IMR-90 (cell line): ENCODE measurements around the gene SUB1. TPM values are rescaled to one million over a fixed set of nuclear protein-coding genes. Genes with fewer than 3 reads are reported as not detected.

Experiments used
- ATAC-seq: fragments of 200-7000 bp; cut with Tn5 transposase; 2 replicates; pipeline ENCODE4 v1.9.1; 2020; ENCODE audit warnings: low read depth, mild to moderate bottlenecking, moderate library complexity
- BruUV-seq: library from RNA; stranded (reverse); fragments of 400-500 nt; replicated peaks from 2 replicates; lab custom pipeline; 2021; lab: Mats Ljungman, UMichigan
- CTCF ChIA-PET: fragments of 300-600 bp; formaldehyde crosslinking; extraction: SDS; loops from one replicate; lab custom pipeline; 2021; ENCODE audit warnings: antibody characterized with exemption; lab: Yijun Ruan, JAX
- POLR2A ChIA-PET: fragments of 300-600 bp; sonication (Branson Sonifier 250); formaldehyde crosslinking; loops from one replicate; lab custom pipeline; 2022; ENCODE audit warnings: antibody characterized with exemption; ENCODE audit not compliant: unreplicated experiment; lab: Charles Lee
- DNase-seq: peaks from one replicate; pipeline ENCODE4 v3.0.0; 2013
- H2AFZ ChIP-seq: replicated peaks from 2 replicates; pipeline ENCODE3; 2013; ENCODE audit warnings: low read length, mild to moderate bottlenecking; ENCODE audit not compliant: poor library complexity
- H2AK5ac ChIP-seq: 2 replicates; pipeline ENCODE4 v1.6.1; 2013; ENCODE audit warnings: low read depth, low read length, inconsistent platforms
- H2AK9ac ChIP-seq: replicated peaks from 2 replicates; pipeline ENCODE3; 2013; ENCODE audit warnings: mild to moderate bottlenecking, low read depth, low read length, moderate library complexity; ENCODE audit not compliant: poor library complexity
- H2BK120ac ChIP-seq: 2 replicates; pipeline ENCODE4 v1.6.1; 2013; ENCODE audit warnings: low read depth, low read length, inconsistent platforms
- H2BK15ac ChIP-seq: 3 replicates; pipeline ENCODE4 v1.6.1; 2013; ENCODE audit warnings: low read depth, low read length, inconsistent platforms
- H2BK20ac ChIP-seq: 2 replicates; pipeline ENCODE4 v1.6.1; 2013; ENCODE audit warnings: low read depth, mild to moderate bottlenecking, inconsistent platforms, low read length, moderate library complexity
- H2BK5ac ChIP-seq: 2 replicates; pipeline ENCODE4 v1.6.1; 2013; ENCODE audit warnings: mild to moderate bottlenecking, low read depth, low read length, inconsistent platforms; ENCODE audit not compliant: poor library complexity, severe bottlenecking
- H3K14ac ChIP-seq: replicated peaks from 2 replicates; pipeline ENCODE4 v1.6.1; 2013; ENCODE audit warnings: low read depth, low read length, inconsistent platforms
- H3K18ac ChIP-seq: 2 replicates; pipeline ENCODE4 v1.6.1; 2013; ENCODE audit warnings: low read depth, low read length, control low read depth
- H3K23ac ChIP-seq: 2 replicates; pipeline ENCODE4 v1.6.1; 2013; ENCODE audit warnings: low read depth, low read length, inconsistent platforms
- H3K27ac ChIP-seq: 2 replicates; pipeline ENCODE4 v1.5.1; 2013; ENCODE audit warnings: mild to moderate bottlenecking, control low read depth, low read length; ENCODE audit not compliant: insufficient read depth
- H3K27me3 ChIP-seq: 2 replicates; pipeline ENCODE4 v1.6.1; 2013; ENCODE audit warnings: low read length; ENCODE audit not compliant: control insufficient read depth, insufficient read depth
- H3K36me3 ChIP-seq: 2 replicates; pipeline ENCODE4 v1.6.1; 2013; ENCODE audit warnings: low read length, mixed read lengths; ENCODE audit not compliant: control insufficient read depth, insufficient read depth
- H3K4ac ChIP-seq: 2 replicates; pipeline ENCODE4 v1.6.1; 2013; ENCODE audit warnings: low read depth, low read length, inconsistent platforms
- H3K4me1 ChIP-seq: 2 replicates; pipeline ENCODE4 v1.6.1; 2013; ENCODE audit warnings: low read length, mixed read lengths; ENCODE audit not compliant: control insufficient read depth, insufficient read depth
- H3K4me2 ChIP-seq: 2 replicates; pipeline ENCODE4 v1.6.1; 2013; ENCODE audit warnings: low read depth, mild to moderate bottlenecking, control low read depth, low read length, moderate library complexity
- H3K4me3 ChIP-seq: 2 replicates; pipeline ENCODE4 v1.5.1; 2013; ENCODE audit warnings: low read depth, mild to moderate bottlenecking, control low read depth, low read length, moderate library complexity; ENCODE audit not compliant: insufficient read depth
- H3K56ac ChIP-seq: 2 replicates; pipeline ENCODE4 v1.6.1; 2013; ENCODE audit warnings: low read length, inconsistent platforms; ENCODE audit not compliant: insufficient read depth; ENCODE audit errors: extremely low read depth
- H3K79me1 ChIP-seq, 2 experiments: 2 replicates each; pipeline ENCODE4 v1.6.1; 2013; ENCODE audit warnings: low read length in 2 of 2, inconsistent platforms in 1 of 2, low read depth in 1 of 2
- H3K9ac ChIP-seq: 2 replicates; pipeline ENCODE4 v1.6.1; 2013; ENCODE audit warnings: low read depth, low read length, control low read depth
- H3K9me1 ChIP-seq: 2 replicates; pipeline ENCODE4 v1.6.1; 2013; ENCODE audit warnings: low read length, inconsistent platforms; ENCODE audit not compliant: insufficient read depth
- H3K9me3 ChIP-seq: 2 replicates; pipeline ENCODE4 v1.6.1; 2013; ENCODE audit warnings: low read length; ENCODE audit not compliant: control insufficient read depth, insufficient read depth
- H4K20me1 ChIP-seq: 2 replicates; pipeline ENCODE4 v1.6.1; 2013; ENCODE audit warnings: low read length, inconsistent platforms; ENCODE audit not compliant: insufficient read depth
- H4K5ac ChIP-seq: 2 replicates; pipeline ENCODE4 v1.6.1; 2013; ENCODE audit warnings: mild to moderate bottlenecking, low read depth, low read length, control low read depth
- H4K8ac ChIP-seq, 2 experiments: 2 replicates each; pipeline ENCODE4 v1.6.1; 2013; ENCODE audit warnings: low read depth in 2 of 2, low read length in 2 of 2, control low read depth in 1 of 2, inconsistent platforms in 1 of 2
- H4K91ac ChIP-seq: 2 replicates; pipeline ENCODE4 v1.6.1; 2013; ENCODE audit warnings: low read depth, low read length, inconsistent platforms; ENCODE audit not compliant: insufficient read depth
- BHLHE40 ChIP-seq: fragments of 150-350 bp; IDR thresholded peaks from 2 replicates; pipeline ENCODE4 v1.6.1; 2016; ENCODE audit warnings: mild to moderate bottlenecking, low read depth, low read length
- CEBPB ChIP-seq: IDR thresholded peaks from 2 replicates; pipeline ENCODE4 v1.6.1; 2012; ENCODE audit warnings: low read depth, low read length, improper control_type of control experiment
- CHD1 ChIP-seq: IDR thresholded peaks from 2 replicates; pipeline ENCODE4 v1.6.1; 2012; ENCODE audit warnings: low read depth, low read length, improper control_type of control experiment
- ELK1 ChIP-seq: fragments of 150-350 bp; IDR thresholded peaks from 2 replicates; pipeline ENCODE4 v1.6.1; 2016; ENCODE audit warnings: low read depth, mild to moderate bottlenecking, low read length, moderate library complexity, borderline replicate concordance
- FOS ChIP-seq: fragments of 150-350 bp; IDR thresholded peaks from 2 replicates; pipeline ENCODE4 v1.6.1; 2016; ENCODE audit warnings: low read depth, low read length
- MAFK ChIP-seq: IDR thresholded peaks from 2 replicates; pipeline ENCODE4 v1.6.1; 2012; ENCODE audit warnings: low read depth, low read length, improper control_type of control experiment
- MAZ ChIP-seq: IDR thresholded peaks from 2 replicates; pipeline ENCODE4 v1.6.1; 2012; ENCODE audit warnings: low read depth, mild to moderate bottlenecking, low read length, improper control_type of control experiment, moderate library complexity, borderline replicate concordance
- MXI1 ChIP-seq: IDR thresholded peaks from 2 replicates; pipeline ENCODE4 v1.6.1; 2012; ENCODE audit warnings: low read depth, mild to moderate bottlenecking, low read length, moderate library complexity, borderline replicate concordance
- NFE2L2 ChIP-seq: fragments of 150-350 bp; IDR thresholded peaks from 2 replicates; pipeline ENCODE4 v1.6.1; 2016; ENCODE audit warnings: low read depth, mild to moderate bottlenecking, low read length
- POLR2A ChIP-seq: IDR thresholded peaks from 2 replicates; pipeline ENCODE4 v1.6.1; 2012; ENCODE audit warnings: mild to moderate bottlenecking, low read depth, low read length
- RAD21 ChIP-seq: IDR thresholded peaks from 2 replicates; pipeline ENCODE4 v1.6.1; 2012; ENCODE audit warnings: low read length, improper control_type of control experiment
- RCOR1 ChIP-seq: IDR thresholded peaks from 2 replicates; pipeline ENCODE4 v1.6.1; 2012; ENCODE audit warnings: mild to moderate bottlenecking, low read length, improper control_type of control experiment; ENCODE audit not compliant: insufficient replicate concordance
- RFX5 ChIP-seq: IDR thresholded peaks from 2 replicates; pipeline ENCODE4 v1.8.0; 2012; ENCODE audit warnings: low read depth, mild to moderate bottlenecking, low read length, moderate library complexity
- SMC3 ChIP-seq: fragments of 150-350 bp; IDR thresholded peaks from 2 replicates; pipeline ENCODE4 v1.6.1; 2016; ENCODE audit warnings: low read depth, mild to moderate bottlenecking, antibody characterized with exemption, low read length, moderate library complexity
- USF2 ChIP-seq: fragments of 150-350 bp; IDR thresholded peaks from 2 replicates; pipeline ENCODE4 v1.6.1; 2017; ENCODE audit warnings: mild to moderate bottlenecking, antibody characterized with exemption, low read length, low read depth
- WGBS, 2 experiments: methylation state at CpG; one replicate each; pipeline versions ENCODE4 v1.1.5 to v1.1.7; 2013; ENCODE audit warnings: missing lambda C conversion rate in 2 of 2; ENCODE audit not compliant: insufficient read length in 1 of 2; ENCODE audit errors: extremely low coverage in 2 of 2; 5-methylcytosine and 5-hydroxymethylcytosine counted together
- dilution Hi-C: fragments of 300-500 bp; cut with HindIII; formaldehyde crosslinking; loops from one replicate; pipeline ENCODE4 v1.14.3; 2018; ENCODE audit warnings: low sequenced_read_pairs; ENCODE audit not compliant: unreplicated experiment
- in situ Hi-C: fragments of 300-500 bp; cut with MboI; formaldehyde crosslinking; loops from 3 replicates; pipeline ENCODE4 v1.14.3; 2019; ENCODE audit warnings: low sequenced_read_pairs, inconsistent platforms, mixed read lengths
- intact Hi-C: fragments of 100-400 bp; cut with micrococcal nuclease; formaldehyde crosslinking; loops from 2 replicates; pipeline ENCODE4 v1.10.0; 2022
- polyA plus RNA-seq, 3 experiments: library from polyadenylated mRNA; depleted of rRNA; stranded (reverse); fragments of >200 nt; gene quantifications; 2 replicates each; pipeline ENCODE4 v1.2.3, GENCODE V29; 2012; ENCODE audit warnings: low replicate concordance in 1 of 3
- total RNA-seq: library from RNA; depleted of rRNA; stranded (reverse); fragments of >200 nt; gene quantifications from 2 replicates; pipeline ENCODE4 v1.2.3, GENCODE V29; 2012
- TF ChIP-seq, protein P1 (sequence below): conservative IDR thresholded peaks from 2 replicates; pipeline ENCODE4 v1.5.1; 2012; ENCODE audit warnings: mild to moderate bottlenecking, low read depth, low read length, improper control_type of control experiment

SUB1 gene
- total and polyA plus RNA-seq, 2 of the 4 experiments (the other 2 are of a cell fraction), result 19.5 to 155 TPM

- Histone ChIP-seq H3K4me1 (no peaks in the 10 kb centered on the region), H3K4me3 (no peak overlapping the region), H4K20me1 (no peaks in the 10 kb centered on the region), H3K79me1 (no peaks in the 10 kb centered on the region), H4K8ac (no peak overlapping the region), H3K9me3 (no peaks in the 10 kb centered on the region), H3K23ac (no peak overlapping the region), H3K18ac (no peak overlapping the region), H2AFZ (no peak overlapping the region), H4K5ac (no peak overlapping the region), H3K9me1 (no peaks in the 10 kb centered on the region), H3K9ac (no peak overlapping the region), H3K4me2 (no peak overlapping the region), H2AK9ac (no peak overlapping the region), H2BK20ac (no peak overlapping the region), H3K14ac (no peak overlapping the region), H2AK5ac (no peak overlapping the region), H3K56ac (no peak overlapping the region), H4K91ac (no peak overlapping the region), H3K4ac (no peak overlapping the region), H3K27me3 (peaks cover 2% of the 10 kb centered on the region), H3K27ac (no peak overlapping the region), H2BK15ac (no peak overlapping the region), H2BK5ac (no peak overlapping the region), H2BK120ac (no peak overlapping the region), H3K36me3 (no peaks in the 10 kb centered on the region)
- ChIA-PET POLR2A (no interaction called here), CTCF (no interaction called here)
- TF ChIP-seq POLR2A, result no peak
- TF ChIP-seq MXI1, result no peak
- TF ChIP-seq CEBPB, result no peak
- no peak for TF ChIP-seq CHD1
- no peak for TF ChIP-seq ELK1
- no peak for TF ChIP-seq MAZ
- TF ChIP-seq RFX5, result no peak
- no peak for TF ChIP-seq SMC3
- no peak for TF ChIP-seq MAFK
- TF ChIP-seq FOS, result no peak
- no peak for TF ChIP-seq NFE2L2
- no peak for TF ChIP-seq RAD21
- no peak for TF ChIP-seq USF2
- TF ChIP-seq, protein P1, sequence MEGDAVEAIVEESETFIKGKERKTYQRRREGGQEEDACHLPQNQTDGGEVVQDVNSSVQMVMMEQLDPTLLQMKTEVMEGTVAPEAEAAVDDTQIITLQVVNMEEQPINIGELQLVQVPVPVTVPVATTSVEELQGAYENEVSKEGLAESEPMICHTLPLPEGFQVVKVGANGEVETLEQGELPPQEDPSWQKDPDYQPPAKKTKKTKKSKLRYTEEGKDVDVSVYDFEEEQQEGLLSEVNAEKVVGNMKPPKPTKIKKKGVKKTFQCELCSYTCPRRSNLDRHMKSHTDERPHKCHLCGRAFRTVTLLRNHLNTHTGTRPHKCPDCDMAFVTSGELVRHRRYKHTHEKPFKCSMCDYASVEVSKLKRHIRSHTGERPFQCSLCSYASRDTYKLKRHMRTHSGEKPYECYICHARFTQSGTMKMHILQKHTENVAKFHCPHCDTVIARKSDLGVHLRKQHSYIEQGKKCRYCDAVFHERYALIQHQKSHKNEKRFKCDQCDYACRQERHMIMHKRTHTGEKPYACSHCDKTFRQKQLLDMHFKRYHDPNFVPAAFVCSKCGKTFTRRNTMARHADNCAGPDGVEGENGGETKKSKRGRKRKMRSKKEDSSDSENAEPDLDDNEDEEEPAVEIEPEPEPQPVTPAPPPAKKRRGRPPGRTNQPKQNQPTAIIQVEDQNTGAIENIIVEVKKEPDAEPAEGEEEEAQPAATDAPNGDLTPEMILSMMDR, result no peak
- no peak for TF ChIP-seq BHLHE40
- no peak for TF ChIP-seq RCOR1
- in situ Hi-C loops, result no loop called here
- no CpG with 5 or more reads among the region's 5 CpGs for WGBS, 2 experiments
- no TSS peak for BruUV-seq
- DNase-seq, result no peak
- ATAC-seq, result no peak
- dilution Hi-C loops, result no loop called here
- intact Hi-C loops, result no loop called here
These were observed 66.3 kb downstream of the SUB1 start for GRCh38 chr5:32651638-32652037.
